GM18873 (cell line): ENCODE data around the gene HOXD12.

Experiments
- ATAC-seq: cut with Tn5 transposase; IDR thresholded peaks from one replicate; pipeline ENCODE4 v1.9.1; 2021; ENCODE audit warnings: mild to moderate bottlenecking, moderate library complexity, moderate number of reproducible peaks; ENCODE audit not compliant: unreplicated experiment, low FRiP score

Gene HOXD12

GRCh38 chr2:176117162-176117822, 17.7 kb downstream of the HOXD12 start:
- ATAC-seq: no peak

GRCh38 chr2:176117823-176118371, 18.3 kb downstream of the HOXD12 start:
- ATAC-seq: no peak

- no peak for ATAC-seq
Measured at GRCh38 chr2:176118601-176119339, 19.2 kb downstream of the HOXD12 start.

- ATAC-seq: no peak
Measured at GRCh38 chr2:176120364-176121189, 21.0 kb downstream of the HOXD12 start.

GRCh38 chr2:176121190-176122051, 21.8 kb downstream of the HOXD12 start:
- ATAC-seq: no peak

GRCh38 chr2:176122052-176122682, 22.6 kb downstream of the HOXD12 start:
- no peak for ATAC-seq

GRCh38 chr2:176122683-176123410, 23.3 kb downstream of the HOXD12 start, which contains the start of gene HOXD9:
Gene HOXD9 (plus strand): TSS chr2:176122719. CDS start chr2:176122769, 50 bp downstream.
- no peak for ATAC-seq

- no peak for ATAC-seq
Measured at GRCh38 chr2:176123411-176124109, 24.0 kb downstream of the HOXD12 start.

- ATAC-seq: no peak
Measured at GRCh38 chr2:176124110-176124946, 24.7 kb downstream of the HOXD12 start.

GRCh38 chr2:176124947-176125771, 25.6 kb downstream of the HOXD12 start:
- ATAC-seq: no peak

- no peak for ATAC-seq
Measured at GRCh38 chr2:176125772-176126054, 26.1 kb downstream of the HOXD12 start.

- no peak for ATAC-seq
Measured at GRCh38 chr2:176126929-176127773, 27.6 kb downstream of the HOXD12 start.

- no peak for ATAC-seq
Measured at GRCh38 chr2:176127774-176128072, 28.1 kb downstream of the HOXD12 start.

- ATAC-seq: no peak
Measured at GRCh38 chr2:176128172-176128981, 28.8 kb downstream of the HOXD12 start.
